Ishikawa (cell line): Measurements from ENCODE around the gene ZIM2.

ENCODE experiments used
- CEBPB ChIP-seq: IDR thresholded peaks from 2 replicates; pipeline ENCODE4 v1.6.1; 2012
- CREB1 ChIP-seq: IDR thresholded peaks from 2 replicates; pipeline ENCODE4 v1.6.1; 2012; ENCODE audit warnings: low read depth
- EGR1 ChIP-seq: IDR thresholded peaks from 2 replicates; pipeline ENCODE4 v1.6.1; 2012
- EP300 ChIP-seq: IDR thresholded peaks from 2 replicates; pipeline ENCODE4 v1.6.1; 2012; ENCODE audit warnings: borderline replicate concordance
- FOXM1 ChIP-seq: IDR thresholded peaks from 2 replicates; pipeline ENCODE4 v1.6.1; 2012; ENCODE audit warnings: low read depth, borderline replicate concordance
- MAX ChIP-seq: IDR thresholded peaks from 2 replicates; pipeline ENCODE4 v1.6.1; 2012
- NFIC ChIP-seq: IDR thresholded peaks from 2 replicates; pipeline ENCODE4 v1.6.1; 2012
- RAD21 ChIP-seq: IDR thresholded peaks from 2 replicates; pipeline ENCODE4 v1.6.1; 2012; ENCODE audit warnings: low read depth
- REST ChIP-seq: IDR thresholded peaks from 2 replicates; pipeline ENCODE4 v1.6.1; 2012; ENCODE audit warnings: low read depth, mild to moderate bottlenecking
- TAF1 ChIP-seq: IDR thresholded peaks from 2 replicates; pipeline ENCODE4 v1.6.1; 2012; ENCODE audit warnings: low read depth, mild to moderate bottlenecking
- TCF12 ChIP-seq: IDR thresholded peaks from 2 replicates; pipeline ENCODE4 v1.6.1; 2012; ENCODE audit warnings: low read depth
- TEAD4 ChIP-seq: IDR thresholded peaks from 2 replicates; pipeline ENCODE4 v1.6.1; 2012
- USF1 ChIP-seq: IDR thresholded peaks from 2 replicates; pipeline ENCODE4 v1.6.1; 2012
- YY1 ChIP-seq: IDR thresholded peaks from 2 replicates; pipeline ENCODE4 v1.6.1; 2012; ENCODE audit warnings: low read depth
- ZBTB7A ChIP-seq: IDR thresholded peaks from 2 replicates; pipeline ENCODE4 v1.6.1; 2012; ENCODE audit warnings: low read depth

The ZIM2 gene

GRCh38 chr19:56834564-56835375 lies 5.8 kb downstream of the ZIM2 start:
- TF ChIP-seq REST: no peak
- no peak for TF ChIP-seq CREB1
- no peak for TF ChIP-seq YY1
- no peak for TF ChIP-seq TCF12
- no peak for TF ChIP-seq FOXM1
- no peak for TF ChIP-seq TEAD4
- no peak for TF ChIP-seq EP300
- no peak for TF ChIP-seq CEBPB
- TF ChIP-seq ZBTB7A: no peak

GRCh38 chr19:56832352-56832928 lies 8.1 kb downstream of the ZIM2 start:
- no peak for TF ChIP-seq RAD21
- no peak for TF ChIP-seq TAF1
- TF ChIP-seq FOXM1: no peak
- TF ChIP-seq CEBPB: no peak
- TF ChIP-seq NFIC: no peak
- no peak for TF ChIP-seq EGR1
- no peak for TF ChIP-seq ZBTB7A
- TF ChIP-seq CREB1: no peak
- TF ChIP-seq REST: no peak
- no peak for TF ChIP-seq MAX
- no peak for TF ChIP-seq EP300
- no peak for TF ChIP-seq TEAD4
- no peak for TF ChIP-seq YY1
- TF ChIP-seq USF1: no peak
- no peak for TF ChIP-seq TCF12

GRCh38 chr19:56831255-56831654 lies 9.3 kb downstream of the ZIM2 start:
- no peak for TF ChIP-seq EGR1
- no peak for TF ChIP-seq CREB1
- no peak for TF ChIP-seq CEBPB
- TF ChIP-seq TAF1: no peak
- TF ChIP-seq TEAD4: no peak
- no peak for TF ChIP-seq RAD21
- TF ChIP-seq NFIC: no peak
- no peak for TF ChIP-seq ZBTB7A
- no peak for TF ChIP-seq MAX
- no peak for TF ChIP-seq USF1
- TF ChIP-seq REST: no peak
- no peak for TF ChIP-seq YY1
- no peak for TF ChIP-seq EP300
- TF ChIP-seq TCF12: no peak
- TF ChIP-seq FOXM1: no peak

- TF ChIP-seq REST (no peak), TAF1 (no peak), USF1 (no peak), RAD21 (no peak), EGR1 (no peak)
These were observed 10.9 kb downstream of the ZIM2 start for GRCh38 chr19:56829596-56829995.
